HepG2 (cell line): Measurements from ENCODE around the gene LRRFIP2. TPM values are rescaled to one million over a fixed set of nuclear protein-coding genes. Genes with fewer than 3 reads are reported as not detected.

Experiments used
- ATAC-seq: fragments of 200-7000 bp; cut with Tn5 transposase; 3 replicates; pipeline ENCODE4 v1.9.1; 2020; ENCODE audit warnings: mild to moderate bottlenecking, moderate library complexity
- BruUV-seq: library from RNA; stranded (reverse); fragments of 400-500 nt; replicated peaks from 2 replicates; lab custom pipeline; 2021; lab: Mats Ljungman, UMichigan
- CTCF ChIA-PET: fragments of 300-600 bp; formaldehyde crosslinking; extraction: SDS; loops from one replicate; lab custom pipeline; 2021; ENCODE audit warnings: low total read pairs, inconsistent platforms, low intra/inter-chr PET ratio; lab: Yijun Ruan, JAX
- POLR2A ChIA-PET: fragments of 350-600 bp; sonication (Branson Sonifier 250); formaldehyde crosslinking; loops from one replicate; lab custom pipeline; 2020; ENCODE audit warnings: antibody characterized with exemption, inconsistent platforms; lab: Yijun Ruan, JAX
- DNase-seq: peaks from one replicate; pipeline ENCODE4 v3.0.0-alpha.2; 2015; ENCODE audit warnings: low spot score
- FAIRE-seq: peaks from 3 replicates; lab custom pipeline; 2011; peaks lifted over from hg19 to GRCh38; lab: Jason Lieb, UNC
- H2AFZ ChIP-seq: one replicate; pipeline ENCODE4 v1.6.1; 2011; ENCODE audit warnings: low read length, inconsistent platforms
- H3K27ac ChIP-seq: fragments of 300-600 bp; 3 replicates; pipeline ENCODE4 v1.8.0; 2011; ENCODE audit warnings: mixed run types, mild to moderate bottlenecking, mixed read lengths, low read length, inconsistent platforms; ENCODE audit not compliant: insufficient read depth; ENCODE audit errors: extremely low read length
- H3K27me3 ChIP-seq, 2 experiments: fragments of 200-600 bp in 1 of 2; 2 replicates in 1 of 2; 3 replicates in 1 of 2; pipeline versions ENCODE4 v1.6.0 to v1.8.0; 2011; ENCODE audit warnings: low read length in 2 of 2, mild to moderate bottlenecking in 2 of 2, moderate library complexity in 2 of 2, inconsistent platforms in 1 of 2; ENCODE audit not compliant: insufficient read depth in 2 of 2, control insufficient read depth in 1 of 2
- H3K36me3 ChIP-seq, 2 experiments: fragments of 200-600 bp in 1 of 2; replicated peaks in 1 of 2; 2 replicates in 1 of 2; 3 replicates in 1 of 2; pipeline versions ENCODE4 v1.5.1 to v1.8.0; 2011; ENCODE audit warnings: low read length in 2 of 2, inconsistent platforms in 1 of 2; ENCODE audit not compliant: insufficient read depth in 2 of 2, control insufficient read depth in 1 of 2
- H3K4me1 ChIP-seq: 2 replicates; pipeline ENCODE4 v1.5.1; 2012; ENCODE audit warnings: low read length, inconsistent platforms; ENCODE audit not compliant: insufficient read depth
- H3K4me2 ChIP-seq: 2 replicates; pipeline ENCODE4 v1.6.0; 2011; ENCODE audit warnings: low read depth, low read length, inconsistent platforms
- H3K4me3 ChIP-seq, 3 experiments: fragments of 200-600 bp in 1 of 3; sonication (generic), shearing (Covaris generic) in 1 of 3; replicated peaks in 1 of 3; 2 replicates each; pipeline ENCODE4 v1.5.1; 2011 to 2016; ENCODE audit warnings: low read length in 3 of 3, inconsistent platforms in 2 of 3, low read depth in 2 of 3, mild to moderate bottlenecking in 2 of 3, control low read depth in 1 of 3, mixed read lengths in 1 of 3; ENCODE audit not compliant: insufficient read depth in 1 of 3
- H3K79me2 ChIP-seq: one replicate; pipeline ENCODE4 v1.6.1; 2011; ENCODE audit warnings: low read length, inconsistent platforms; ENCODE audit not compliant: insufficient read depth
- H3K9ac ChIP-seq: 2 replicates; pipeline ENCODE4 v1.6.0; 2011; ENCODE audit warnings: mild to moderate bottlenecking, low read depth, low read length, inconsistent platforms; ENCODE audit not compliant: insufficient read depth
- H3K9me3 ChIP-seq: 2 replicates; pipeline ENCODE4 v1.5.1; 2012; ENCODE audit warnings: mild to moderate bottlenecking, low read length
- H4K20me1 ChIP-seq: 2 replicates; pipeline ENCODE4 v1.6.0; 2011; ENCODE audit warnings: inconsistent platforms, mild to moderate bottlenecking, low read length, moderate library complexity; ENCODE audit not compliant: insufficient read depth
- BCLAF1 ChIP-seq: fragments of 450-650 bp; IDR thresholded peaks from 2 replicates; pipeline ENCODE4 v1.6.1; 2017; ENCODE audit warnings: mild to moderate bottlenecking
- CBX1 ChIP-seq: IDR thresholded peaks from one replicate; pipeline ENCODE4 v1.6.1; 2016; ENCODE audit warnings: antibody characterized with exemption, low read depth
- NAIF1 ChIP-seq: sonication (generic); formaldehyde crosslinking; IDR thresholded peaks from 2 replicates; pipeline ENCODE4 v1.5.0; 2020; ENCODE audit warnings: mild to moderate bottlenecking, missing genetic modification reagents, borderline replicate concordance
- NFRKB ChIP-seq: fragments of 450-650 bp; IDR thresholded peaks from 2 replicates; pipeline ENCODE4 v1.6.1; 2017
- PRDM15 ChIP-seq: sonication (generic); formaldehyde crosslinking; IDR thresholded peaks from 2 replicates; pipeline ENCODE4 v1.4.0; 2020; ENCODE audit warnings: missing genetic modification reagents
- RXRA ChIP-seq: sonication (generic); formaldehyde crosslinking; IDR thresholded peaks from 2 replicates; pipeline ENCODE4 v1.5.1; 2020; ENCODE audit warnings: missing genetic modification reagents
- SMC3 ChIP-seq: IDR thresholded peaks from 2 replicates; pipeline ENCODE4 v1.6.1; 2011; ENCODE audit warnings: low read length, improper control_type of control experiment
- STAT5B ChIP-seq: sonication (generic); formaldehyde crosslinking; IDR thresholded peaks from 2 replicates; pipeline ENCODE4 v1.4.0; 2020; ENCODE audit warnings: missing genetic modification reagents
- XBP1 ChIP-seq: sonication (generic); formaldehyde crosslinking; IDR thresholded peaks from 2 replicates; pipeline ENCODE4 v1.5.0; 2020; ENCODE audit warnings: missing genetic modification reagents
- ZFP36L1 ChIP-seq: sonication (generic); formaldehyde crosslinking; IDR thresholded peaks from 2 replicates; pipeline ENCODE4 v1.8.0; 2022; ENCODE audit warnings: mild to moderate bottlenecking, missing genetic modification reagents, moderate library complexity
- ZGPAT ChIP-seq: IDR thresholded peaks from 2 replicates; pipeline ENCODE4 v1.6.1; 2016; ENCODE audit warnings: mild to moderate bottlenecking
- ZNF615 ChIP-seq: sonication (generic); formaldehyde crosslinking; IDR thresholded peaks from 2 replicates; pipeline ENCODE4 v1.5.0; 2020; ENCODE audit warnings: mild to moderate bottlenecking, missing genetic modification reagents, borderline replicate concordance
- ZNF670 ChIP-seq: sonication (generic); formaldehyde crosslinking; IDR thresholded peaks from 2 replicates; pipeline ENCODE4 v1.8.0; 2022; ENCODE audit warnings: mild to moderate bottlenecking, missing genetic modification reagents, borderline replicate concordance
- ZNF720 ChIP-seq: sonication (generic); formaldehyde crosslinking; IDR thresholded peaks from 2 replicates; pipeline ENCODE4 v1.4.0; 2020; ENCODE audit warnings: missing genetic modification reagents
- ZNF788 ChIP-seq: sonication (generic); formaldehyde crosslinking; IDR thresholded peaks from 2 replicates; pipeline ENCODE4 v1.5.0; 2020; ENCODE audit warnings: mild to moderate bottlenecking, missing genetic modification reagents, borderline replicate concordance
- WGBS: methylation state at CpG from one replicate; pipeline ENCODE4 v1.1.6; 2017; ENCODE audit warnings: low lambda C conversion rate; 5-methylcytosine and 5-hydroxymethylcytosine counted together
- in situ Hi-C: cut with HindIII; loops from 2 replicates; pipeline ENCODE4 v1.10.0; 2017; ENCODE audit warnings: low pct_unique_long_range_greater_than_20kb; ENCODE audit not compliant: extremely low pct_ligation_motif_present
- intact Hi-C: fragments of 100-400 bp; cut with micrococcal nuclease; formaldehyde crosslinking; loops from one replicate; pipeline ENCODE4 v1.10.0; 2022; ENCODE audit not compliant: unreplicated experiment
- polyA plus RNA-seq, 8 experiments: library from polyadenylated mRNA; depleted of rRNA in 3 of 8; stranded (reverse) in 7 of 8; unstranded in 1 of 8; fragments of >200 nt; fragmentation: Illumina TruSeq in 4 of 8; extraction: Trizol in 4 of 8; gene quantifications; 2 replicates each; pipeline versions ENCODE4 v1.2.1 to v1.2.3, GENCODE V29; 2011 to 2016; ENCODE audit warnings: low read depth in 4 of 8, missing spikeins in 1 of 8, mixed read lengths in 1 of 8; ENCODE audit not compliant: insufficient read depth in 1 of 8
- total RNA-seq, 5 experiments: library from RNA; depleted of rRNA; stranded (reverse); fragments of >200 nt; fragmentation: Illumina TruSeq; extraction: Trizol; gene quantifications; 2 replicates each; pipeline ENCODE4 v1.2.3, GENCODE V29; 2016; ENCODE audit warnings: low read depth in 1 of 5

The LRRFIP2 gene
- total and polyA plus RNA-seq, 2 of the 13 experiments (the other 11 are each of a cell fraction or from before 2014, with no cell fraction given): 13.5 to 32.2 TPM

- no peaks in the 10 kb centered on the region for H3K79me2 ChIP-seq
- TF ChIP-seq XBP1 (CRISPR knock-in tag): no peak
- TF ChIP-seq RXRA (CRISPR knock-in tag): no peak
- no peak for TF ChIP-seq PRDM15 (CRISPR knock-in tag)
- TF ChIP-seq ZNF788 (CRISPR knock-in tag): no peak
- TF ChIP-seq ZFP36L1 (CRISPR knock-in tag): no peak
- no peak for TF ChIP-seq CBX1
- no peak for TF ChIP-seq ZNF615 (CRISPR knock-in tag)
- TF ChIP-seq BCLAF1: no peak
- TF ChIP-seq ZNF670 (CRISPR knock-in tag): no peak
- no peak for TF ChIP-seq ZGPAT (CRISPR knock-in tag)
- TF ChIP-seq NAIF1 (CRISPR knock-in tag): no peak
- TF ChIP-seq SMC3: no peak
- TF ChIP-seq STAT5B (CRISPR knock-in tag): no peak
- TF ChIP-seq ZNF720: no peak
- TF ChIP-seq NFRKB: no peak
- no TSS peak for BruUV-seq
Observed at GRCh38 chr3:37016903-37017302, 157.5 kb downstream of the LRRFIP2 start.

More at GRCh38 chr3:37016903-37017302, 157.5 kb downstream of the LRRFIP2 start:
- FAIRE-seq (no peak), DNase-seq (no peak), ATAC-seq (no peak)
- intact Hi-C loops: no loop called here
- ChIA-PET CTCF (no interaction called here), POLR2A (no interaction called here)
- Histone ChIP-seq H3K4me1 (no peaks in the 10 kb centered on the region), H3K27me3 (no peaks in the 10 kb centered on the region), H3K27ac (no peak overlapping the region), H4K20me1 (no peaks in the 10 kb centered on the region), H2AFZ (no peak overlapping the region), H3K9me3 (no peaks in the 10 kb centered on the region), H3K36me3 (peaks cover 18 to 85% of the 10 kb centered on the region in 2 experiments), H3K4me3 (no peak overlapping the region), H3K4me2 (no peak overlapping the region), H3K9ac (no peak overlapping the region)
- in situ Hi-C loops: no loop called here
- WGBS: 95% methylated on average over 8 of the region's 8 CpGs
